T-helper 2 cell treated with Interferon-gamma antibody and Interleukin-4, amounts not matched to agents 5 μg/mL and 100 μg/mL, for 36 hours (primary cell): Measurements from ENCODE around the gene RELL2.
"Not testable (repeated sequence)": the region's sequence is repeated elsewhere in the genome, so short reads cannot be mapped to it uniquely, and the experiment has no call there.

Source experiments
- DNase-seq: peaks from one replicate; pipeline ENCODE4 v3.0.0; 2021; ENCODE audit warnings: low spot score
- H3K27ac Mint-ChIP-seq: one replicate; pipeline ENCODE4 v1.8.0; 2021; ENCODE audit warnings: mild to moderate bottlenecking, mixed read lengths
- H3K27me3 Mint-ChIP-seq: one replicate; pipeline ENCODE4 v1.8.0; 2021; ENCODE audit warnings: low read depth, mixed read lengths
- H3K36me3 Mint-ChIP-seq: one replicate; pipeline ENCODE4 v1.8.0; 2021; ENCODE audit warnings: low read depth, mixed read lengths
- H3K4me1 Mint-ChIP-seq: one replicate; pipeline ENCODE4 v1.8.0; 2021; ENCODE audit warnings: low read depth, mixed read lengths
- H3K4me3 Mint-ChIP-seq: one replicate; pipeline ENCODE4 v1.8.0; 2022; ENCODE audit warnings: mild to moderate bottlenecking, moderate library complexity, mixed read lengths
- H3K9me3 Mint-ChIP-seq: one replicate; pipeline ENCODE4 v1.8.0; 2021; ENCODE audit warnings: mixed read lengths

The RELL2 gene

GRCh38 chr5:141636413-141637122, at the start of gene RELL2, which contains the start of gene HDAC3:
Gene RELL2 (plus strand): TSS chr5:141636997. CDS start chr5:141638226, 1,229 bp downstream.
Gene HDAC3 (minus strand): TSS chr5:141636849. CDS start chr5:141636790, 59 bp downstream.
- DNase-seq: peak; percentile 93
- Mint-ChIP-seq H3K27ac (peak within 1 kb of the TSS; percentile 89), H3K36me3 (peaks cover 33% of the 10 kb centered on the region), H3K9me3 (no peaks in the 10 kb centered on the region), H3K4me3 (peak within 1 kb of the TSS; percentile 96), H3K4me1 (peaks cover 39% of the 10 kb centered on the region), H3K27me3 (no peaks in the 10 kb centered on the region)

GRCh38 chr5:141590127-141590526, 46.7 kb upstream of the RELL2 start:
- no peaks in the 10 kb centered on the region for H3K9me3 Mint-ChIP-seq
- no peak for DNase-seq
- no peak overlapping the region for H3K27ac Mint-ChIP-seq
- H3K27me3 Mint-ChIP-seq: no peaks in the 10 kb centered on the region
- no peak overlapping the region for H3K4me3 Mint-ChIP-seq
- peaks cover 29% of the 10 kb centered on the region for H3K4me1 Mint-ChIP-seq
- peaks cover 36% of the 10 kb centered on the region for H3K36me3 Mint-ChIP-seq

GRCh38 chr5:141596867-141597266, 39.9 kb upstream of the RELL2 start:
- Mint-ChIP-seq H3K9me3 (no peaks in the 10 kb centered on the region), H3K36me3 (peaks cover 20% of the 10 kb centered on the region), H3K27me3 (no peaks in the 10 kb centered on the region), H3K27ac (peak overlapping the region; percentile 9), H3K4me3 (no peak overlapping the region), H3K4me1 (peaks cover 61% of the 10 kb centered on the region)
- DNase-seq: no peak

GRCh38 chr5:141597394-141597793, 39.4 kb upstream of the RELL2 start:
- no peak for DNase-seq
- Mint-ChIP-seq H3K4me1 (peaks cover 60% of the 10 kb centered on the region), H3K27me3 (no peaks in the 10 kb centered on the region), H3K36me3 (peaks cover 16% of the 10 kb centered on the region), H3K4me3 (peak overlapping the region; percentile 41), H3K27ac (peak overlapping the region; percentile 35), H3K9me3 (no peaks in the 10 kb centered on the region)

GRCh38 chr5:141597814-141598213, 39.0 kb upstream of the RELL2 start:
- Mint-ChIP-seq H3K9me3 (no peaks in the 10 kb centered on the region), H3K36me3 (peaks cover 19% of the 10 kb centered on the region), H3K27me3 (no peaks in the 10 kb centered on the region), H3K4me1 (peaks cover 60% of the 10 kb centered on the region), H3K4me3 (peak overlapping the region; percentile 14), H3K27ac (no peak overlapping the region)
- no peak for DNase-seq

- H3K4me1 Mint-ChIP-seq: peaks cover 63% of the 10 kb centered on the region
- H3K27ac Mint-ChIP-seq: peak overlapping the region; percentile 63
- H3K36me3 Mint-ChIP-seq: peaks cover 20% of the 10 kb centered on the region
- no peak for DNase-seq
- H3K9me3 Mint-ChIP-seq: no peaks in the 10 kb centered on the region
- no peaks in the 10 kb centered on the region for H3K27me3 Mint-ChIP-seq
- peak overlapping the region; percentile 51 for H3K4me3 Mint-ChIP-seq
These were observed 38.1 kb upstream of the RELL2 start for GRCh38 chr5:141598391-141599345.

GRCh38 chr5:141602606-141603005, 34.2 kb upstream of the RELL2 start:
- Mint-ChIP-seq H3K27me3 (no peaks in the 10 kb centered on the region), H3K4me1 (peaks cover 80% of the 10 kb centered on the region), H3K4me3 (peak overlapping the region; percentile 65), H3K9me3 (no peaks in the 10 kb centered on the region), H3K36me3 (peaks cover 21% of the 10 kb centered on the region), H3K27ac (peak overlapping the region; percentile 85)
- no peak for DNase-seq

- Mint-ChIP-seq H3K27ac (peak overlapping the region; percentile 90), H3K4me3 (peak overlapping the region; percentile 80), H3K27me3 (no peaks in the 10 kb centered on the region), H3K9me3 (no peaks in the 10 kb centered on the region), H3K36me3 (peaks cover 28% of the 10 kb centered on the region), H3K4me1 (peaks cover 78% of the 10 kb centered on the region)
- DNase-seq: no peak
These were observed 32.7 kb upstream of the RELL2 start for GRCh38 chr5:141603923-141604717.

- peaks cover 38% of the 10 kb centered on the region for H3K36me3 Mint-ChIP-seq
- H3K27me3 Mint-ChIP-seq: no peaks in the 10 kb centered on the region
- DNase-seq: peak; percentile 76
- peak overlapping the region; percentile 74 for H3K4me3 Mint-ChIP-seq
- H3K4me1 Mint-ChIP-seq: peaks cover 71% of the 10 kb centered on the region
- H3K27ac Mint-ChIP-seq: peak overlapping the region; percentile 90
- H3K9me3 Mint-ChIP-seq: no peaks in the 10 kb centered on the region
These were observed 31.1 kb upstream of the RELL2 start for GRCh38 chr5:141605523-141606277.

GRCh38 chr5:141608046-141608445, 28.8 kb upstream of the RELL2 start:
- peak overlapping the region; percentile 74 for H3K4me3 Mint-ChIP-seq
- H3K27ac Mint-ChIP-seq: peak overlapping the region; percentile 90
- peaks cover 72% of the 10 kb centered on the region for H3K4me1 Mint-ChIP-seq

GRCh38 chr5:141608557-141608956, 28.2 kb upstream of the RELL2 start:
- Mint-ChIP-seq H3K4me1 (peaks cover 74% of the 10 kb centered on the region), H3K9me3 (no peaks in the 10 kb centered on the region), H3K27ac (peak overlapping the region; percentile 76), H3K4me3 (peak overlapping the region; percentile 64), H3K27me3 (no peaks in the 10 kb centered on the region), H3K36me3 (peaks cover 53% of the 10 kb centered on the region)
- no peak for DNase-seq

More at GRCh38 chr5:141608046-141608445, 28.8 kb upstream of the RELL2 start:
- Mint-ChIP-seq H3K27me3 (no peaks in the 10 kb centered on the region), H3K36me3 (peaks cover 50% of the 10 kb centered on the region), H3K9me3 (no peaks in the 10 kb centered on the region)
- no peak for DNase-seq

- peaks cover 53% of the 10 kb centered on the region for H3K36me3 Mint-ChIP-seq
- H3K4me1 Mint-ChIP-seq: peaks cover 73% of the 10 kb centered on the region
- H3K9me3 Mint-ChIP-seq: no peaks in the 10 kb centered on the region
- H3K4me3 Mint-ChIP-seq: peak overlapping the region; percentile 64
- no peak for DNase-seq
- no peaks in the 10 kb centered on the region for H3K27me3 Mint-ChIP-seq
- H3K27ac Mint-ChIP-seq: no peak overlapping the region
These were observed 27.8 kb upstream of the RELL2 start for GRCh38 chr5:141609044-141609443.

GRCh38 chr5:141609921-141610320, 26.9 kb upstream of the RELL2 start:
- not testable (repeated sequence) for H3K9me3 Mint-ChIP-seq, DNase-seq, H3K27me3 Mint-ChIP-seq
- Mint-ChIP-seq H3K27ac (peak overlapping the region; percentile 60), H3K36me3 (peaks cover 53% of the 10 kb centered on the region), H3K4me1 (peaks cover 72% of the 10 kb centered on the region), H3K4me3 (peak overlapping the region; percentile 39)
